Endothelial cell of umbilical vein (primary cell): ENCODE data around the gene OGFOD2.

Experiments used
- CTCF ChIP-seq, 2 donors: IDR thresholded peaks; 1 replicate in 1 of 2; 2 replicates in 1 of 2; pipeline ENCODE4 v1.5.1; 2011; ENCODE audit warnings: low read length in 2 of 2, mild to moderate bottlenecking in 2 of 2, moderate library complexity in 2 of 2, control low read depth in 1 of 2, inconsistent platforms in 1 of 2, low read depth in 1 of 2; ENCODE audit not compliant: insufficient read depth in 1 of 2; ENCODE audit errors: extremely low read depth in 1 of 2
- EZH2 ChIP-seq: IDR thresholded peaks from 2 replicates; pipeline ENCODE4 v1.6.1; 2012; ENCODE audit warnings: borderline replicate concordance, low read depth, mild to moderate bottlenecking, moderate library complexity, low read length, inconsistent platforms; ENCODE audit not compliant: severe bottlenecking
- MYC ChIP-seq: IDR thresholded peaks from one replicate; pipeline ENCODE4 v1.6.1; 2011; ENCODE audit warnings: mild to moderate bottlenecking, low read depth, low read length
- POLR2A ChIP-seq: IDR thresholded peaks from 2 replicates; pipeline ENCODE4 v1.6.1; 2012; ENCODE audit warnings: low read depth, mild to moderate bottlenecking, control low read depth, low read length
- POLR2AphosphoS5 ChIP-seq: IDR thresholded peaks from 2 replicates; pipeline ENCODE4 v1.6.1; 2012; ENCODE audit warnings: low read depth, mild to moderate bottlenecking, control low read depth, low read length, moderate library complexity; ENCODE audit not compliant: insufficient read depth

GRCh38 chr12:122992386-122992785, 17.3 kb downstream of the OGFOD2 start:
- TF ChIP-seq CTCF (IDR thresholded peaks at IDR 0.05; ENCODE audit: extremely low read depth in 1 of 2, insufficient read depth in 1 of 2, low read depth in 1 of 2, low read length in 2 of 2) (no peak), POLR2A (no peak), MYC (no peak), EZH2 (no peak), POLR2AphosphoS5 (no peak)
